GM12878 (cell line): Measurements from ENCODE around the gene GMPR2. TPM values are rescaled to one million over a fixed set of nuclear protein-coding genes. Genes with fewer than 3 reads are reported as not detected.

Experiments used
- BHLHE40 ChIP-seq, 2 experiments: fragments of 450-650 bp in 1 of 2; IDR thresholded peaks; 2 replicates each; pipeline ENCODE4 v1.6.1; 2011 to 2017; ENCODE audit warnings: low read depth in 2 of 2, borderline replicate concordance in 1 of 2, improper control_type of control experiment in 1 of 2, low read length in 1 of 2, mild to moderate bottlenecking in 1 of 2
- CBX3 ChIP-seq: fragments of 200-600 bp; sonication (generic); IDR thresholded peaks from 2 replicates; pipeline ENCODE4 v1.6.1; 2016; ENCODE audit warnings: low read depth, borderline replicate concordance
- CREB1 ChIP-seq: IDR thresholded peaks from 2 replicates; pipeline ENCODE4 v1.6.1; 2012; ENCODE audit warnings: low read depth, mild to moderate bottlenecking, inconsistent platforms
- ESRRA ChIP-seq: IDR thresholded peaks from 2 replicates; pipeline ENCODE4 v1.6.1; 2012; ENCODE audit warnings: mild to moderate bottlenecking, low read length, improper control_type of control experiment
- GABPA ChIP-seq: IDR thresholded peaks from 2 replicates; pipeline ENCODE4 v1.6.1; 2014; ENCODE audit warnings: antibody characterized with exemption, low read depth, mild to moderate bottlenecking, inconsistent platforms
- IKZF1 ChIP-seq: fragments of 450-650 bp; conservative IDR thresholded peaks from 2 replicates; pipeline ENCODE4 v1.6.1; 2017; ENCODE audit warnings: antibody characterized with exemption, mild to moderate bottlenecking
- JUND ChIP-seq: IDR thresholded peaks from 2 replicates; pipeline ENCODE4 v1.6.1; 2012; ENCODE audit warnings: low read depth, mild to moderate bottlenecking, low read length, improper control_type of control experiment, moderate library complexity
- NFXL1 ChIP-seq: fragments of 450-650 bp; IDR thresholded peaks from 2 replicates; pipeline ENCODE4 v1.6.1; 2017; ENCODE audit warnings: antibody characterized with exemption, mild to moderate bottlenecking, borderline replicate concordance
- NFYB ChIP-seq: IDR thresholded peaks from 2 replicates; pipeline ENCODE4 v1.6.1; 2011; ENCODE audit warnings: low read depth, mild to moderate bottlenecking, low read length, improper control_type of control experiment, moderate library complexity; ENCODE audit not compliant: insufficient read depth
- SMC3 ChIP-seq: IDR thresholded peaks from 2 replicates; pipeline ENCODE4 v1.6.1; 2011; ENCODE audit warnings: low read length, improper control_type of control experiment, borderline replicate concordance
- SRF ChIP-seq, 2 experiments: IDR thresholded peaks; 2 replicates each; pipeline ENCODE4 v1.6.1; 2011; ENCODE audit warnings: low read depth in 2 of 2, low read length in 2 of 2, mild to moderate bottlenecking in 1 of 2, moderate library complexity in 1 of 2
- STAT1 ChIP-seq: fragments of 450-650 bp; conservative IDR thresholded peaks from 2 replicates; pipeline ENCODE4 v1.6.1; 2014; ENCODE audit warnings: antibody characterized with exemption, mild to moderate bottlenecking
- ZNF217 ChIP-seq: fragments of 450-650 bp; IDR thresholded peaks from 2 replicates; pipeline ENCODE4 v1.6.1; 2017; ENCODE audit warnings: antibody characterized with exemption, mild to moderate bottlenecking
- ZSCAN29 ChIP-seq: fragments of 450-650 bp; IDR thresholded peaks from 2 replicates; pipeline ENCODE4 v1.6.1; 2017; ENCODE audit warnings: mild to moderate bottlenecking, moderate library complexity
- ZZZ3 ChIP-seq: IDR thresholded peaks from 2 replicates; pipeline ENCODE4 v1.6.1; 2011; ENCODE audit warnings: low read depth; ENCODE audit not compliant: control insufficient read depth, insufficient read length
- polyA plus RNA-seq, 11 experiments: library from polyadenylated mRNA; depleted of rRNA in 4 of 11; unstranded in 6 of 11; stranded (reverse) in 5 of 11; fragments of >200 nt; fragmentation: Nextera tagmentation in 4 of 11; fragmentation: Illumina TruSeq in 1 of 11; extraction: Ambion mirVana in 4 of 11; extraction: Trizol in 1 of 11; gene quantifications; 1 replicate in 1 of 11; 2 replicates in 10 of 11; pipeline versions ENCODE4 v1.2.1 to v1.2.3, GENCODE V29; 2011 to 2016; ENCODE audit warnings: inconsistent platforms in 2 of 11, missing spikeins in 2 of 11, low read depth in 1 of 11
- total RNA-seq, 4 experiments: library from RNA; depleted of rRNA in 3 of 4; stranded (reverse); fragments of >200 nt in 3 of 4; fragmentation: Illumina TruSeq in 1 of 4; extraction: Trizol in 1 of 4; gene quantifications; 2 replicates each; pipeline versions ENCODE4 v1.2.1 to v1.2.3, GENCODE V29; 2013 to 2021
- TF ChIP-seq, protein P1 (sequence below): fragments of 450-650 bp; IDR thresholded peaks from 2 replicates; pipeline ENCODE4 v1.6.1; 2017; ENCODE audit warnings: mild to moderate bottlenecking, low read depth, inconsistent platforms; ENCODE audit not compliant: poor library complexity, severe bottlenecking
- TF ChIP-seq, protein P2 (sequence below): IDR thresholded peaks from 2 replicates; pipeline ENCODE4 v1.6.1; 2011; ENCODE audit warnings: borderline replicate concordance, low read depth, mild to moderate bottlenecking, moderate library complexity, low read length; ENCODE audit not compliant: insufficient read depth, poor library complexity, severe bottlenecking
- TF ChIP-seq, protein P3 (sequence below): fragments of 150-350 bp; IDR thresholded peaks from 2 replicates; pipeline ENCODE4 v1.6.1; 2016; ENCODE audit warnings: low read depth, low read length
- TF ChIP-seq, protein P4 (sequence below): fragments of 150-350 bp; IDR thresholded peaks from 2 replicates; pipeline ENCODE4 v1.6.1; 2014; ENCODE audit warnings: mild to moderate bottlenecking, low read depth, low read length

Gene GMPR2
- total and polyA plus RNA-seq, 10 of the 15 experiments (the other 5 are each of a cell fraction or from before 2014, with no cell fraction given) = 55.1 to 80.3 (median 61.5) TPM

DNA sequence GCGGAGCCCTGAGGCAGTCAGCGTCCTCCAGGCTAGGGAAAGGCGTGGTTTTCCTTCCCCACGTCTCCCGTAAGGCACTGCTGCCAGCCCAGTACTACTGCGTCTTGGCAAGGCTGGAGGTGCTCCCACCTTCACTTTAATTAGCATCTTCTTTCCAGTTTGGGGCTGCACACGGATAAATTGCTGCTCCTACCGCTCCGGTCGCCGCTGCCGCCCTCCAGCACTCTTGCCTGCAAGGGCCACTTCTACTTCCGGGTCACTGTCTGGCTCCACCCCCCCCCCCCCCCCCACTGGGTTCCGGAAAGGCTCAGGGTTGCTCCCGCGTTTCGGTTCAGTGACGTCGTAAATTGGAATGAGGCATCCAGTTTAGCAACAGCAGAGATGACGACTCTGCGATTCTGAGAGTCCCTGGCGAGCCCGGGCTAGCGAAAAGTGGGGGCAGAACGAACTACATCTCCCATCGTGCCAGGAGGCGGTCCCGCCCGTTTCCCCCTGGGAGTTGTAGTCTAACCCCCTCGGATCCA, 546 bp upstream of the GMPR2 start, which contains the start of gene NEDD8 (continued):
- TF ChIP-seq CBX3 (no peak), ZSCAN29 (no peak), IKZF1 (peak; percentile 99), SMC3 (no peak), NFXL1 (no peak), ZNF217 (no peak), ESRRA (no peak), CREB1 (peak; percentile 91), GABPA (peak; percentile 91; the same call in 1 of the 2 replicates), SRF (IDR thresholded peaks at IDR 0.05; ENCODE audit: low read depth in 2 of 2, low read length in 2 of 2) (no peak), ZZZ3 (no peak), NFYB (no peak), JUND (no peak), STAT1 (no peak), BHLHE40 (IDR thresholded peaks at IDR 0.05; ENCODE audit: borderline replicate concordance in 1 of 2, low read depth in 2 of 2, low read length in 1 of 2) (no peak)
- TF ChIP-seq, protein P1, sequence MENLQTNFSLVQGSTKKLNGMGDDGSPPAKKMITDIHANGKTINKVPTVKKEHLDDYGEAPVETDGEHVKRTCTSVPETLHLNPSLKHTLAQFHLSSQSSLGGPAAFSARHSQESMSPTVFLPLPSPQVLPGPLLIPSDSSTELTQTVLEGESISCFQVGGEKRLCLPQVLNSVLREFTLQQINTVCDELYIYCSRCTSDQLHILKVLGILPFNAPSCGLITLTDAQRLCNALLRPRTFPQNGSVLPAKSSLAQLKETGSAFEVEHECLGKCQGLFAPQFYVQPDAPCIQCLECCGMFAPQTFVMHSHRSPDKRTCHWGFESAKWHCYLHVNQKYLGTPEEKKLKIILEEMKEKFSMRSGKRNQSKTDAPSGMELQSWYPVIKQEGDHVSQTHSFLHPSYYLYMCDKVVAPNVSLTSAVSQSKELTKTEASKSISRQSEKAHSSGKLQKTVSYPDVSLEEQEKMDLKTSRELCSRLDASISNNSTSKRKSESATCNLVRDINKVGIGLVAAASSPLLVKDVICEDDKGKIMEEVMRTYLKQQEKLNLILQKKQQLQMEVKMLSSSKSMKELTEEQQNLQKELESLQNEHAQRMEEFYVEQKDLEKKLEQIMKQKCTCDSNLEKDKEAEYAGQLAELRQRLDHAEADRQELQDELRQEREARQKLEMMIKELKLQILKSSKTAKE = no peak
- TF ChIP-seq, protein P2, sequence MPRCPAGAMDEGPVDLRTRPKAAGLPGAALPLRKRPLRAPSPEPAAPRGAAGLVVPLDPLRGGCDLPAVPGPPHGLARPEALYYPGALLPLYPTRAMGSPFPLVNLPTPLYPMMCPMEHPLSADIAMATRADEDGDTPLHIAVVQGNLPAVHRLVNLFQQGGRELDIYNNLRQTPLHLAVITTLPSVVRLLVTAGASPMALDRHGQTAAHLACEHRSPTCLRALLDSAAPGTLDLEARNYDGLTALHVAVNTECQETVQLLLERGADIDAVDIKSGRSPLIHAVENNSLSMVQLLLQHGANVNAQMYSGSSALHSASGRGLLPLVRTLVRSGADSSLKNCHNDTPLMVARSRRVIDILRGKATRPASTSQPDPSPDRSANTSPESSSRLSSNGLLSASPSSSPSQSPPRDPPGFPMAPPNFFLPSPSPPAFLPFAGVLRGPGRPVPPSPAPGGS = no peak
- TF ChIP-seq, protein P3, sequence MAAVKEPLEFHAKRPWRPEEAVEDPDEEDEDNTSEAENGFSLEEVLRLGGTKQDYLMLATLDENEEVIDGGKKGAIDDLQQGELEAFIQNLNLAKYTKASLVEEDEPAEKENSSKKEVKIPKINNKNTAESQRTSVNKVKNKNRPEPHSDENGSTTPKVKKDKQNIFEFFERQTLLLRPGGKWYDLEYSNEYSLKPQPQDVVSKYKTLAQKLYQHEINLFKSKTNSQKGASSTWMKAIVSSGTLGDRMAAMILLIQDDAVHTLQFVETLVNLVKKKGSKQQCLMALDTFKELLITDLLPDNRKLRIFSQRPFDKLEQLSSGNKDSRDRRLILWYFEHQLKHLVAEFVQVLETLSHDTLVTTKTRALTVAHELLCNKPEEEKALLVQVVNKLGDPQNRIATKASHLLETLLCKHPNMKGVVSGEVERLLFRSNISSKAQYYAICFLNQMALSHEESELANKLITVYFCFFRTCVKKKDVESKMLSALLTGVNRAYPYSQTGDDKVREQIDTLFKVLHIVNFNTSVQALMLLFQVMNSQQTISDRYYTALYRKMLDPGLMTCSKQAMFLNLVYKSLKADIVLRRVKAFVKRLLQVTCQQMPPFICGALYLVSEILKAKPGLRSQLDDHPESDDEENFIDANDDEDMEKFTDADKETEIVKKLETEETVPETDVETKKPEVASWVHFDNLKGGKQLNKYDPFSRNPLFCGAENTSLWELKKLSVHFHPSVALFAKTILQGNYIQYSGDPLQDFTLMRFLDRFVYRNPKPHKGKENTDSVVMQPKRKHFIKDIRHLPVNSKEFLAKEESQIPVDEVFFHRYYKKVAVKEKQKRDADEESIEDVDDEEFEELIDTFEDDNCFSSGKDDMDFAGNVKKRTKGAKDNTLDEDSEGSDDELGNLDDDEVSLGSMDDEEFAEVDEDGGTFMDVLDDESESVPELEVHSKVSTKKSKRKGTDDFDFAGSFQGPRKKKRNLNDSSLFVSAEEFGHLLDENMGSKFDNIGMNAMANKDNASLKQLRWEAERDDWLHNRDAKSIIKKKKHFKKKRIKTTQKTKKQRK = no peak
- TF ChIP-seq, protein P4, sequence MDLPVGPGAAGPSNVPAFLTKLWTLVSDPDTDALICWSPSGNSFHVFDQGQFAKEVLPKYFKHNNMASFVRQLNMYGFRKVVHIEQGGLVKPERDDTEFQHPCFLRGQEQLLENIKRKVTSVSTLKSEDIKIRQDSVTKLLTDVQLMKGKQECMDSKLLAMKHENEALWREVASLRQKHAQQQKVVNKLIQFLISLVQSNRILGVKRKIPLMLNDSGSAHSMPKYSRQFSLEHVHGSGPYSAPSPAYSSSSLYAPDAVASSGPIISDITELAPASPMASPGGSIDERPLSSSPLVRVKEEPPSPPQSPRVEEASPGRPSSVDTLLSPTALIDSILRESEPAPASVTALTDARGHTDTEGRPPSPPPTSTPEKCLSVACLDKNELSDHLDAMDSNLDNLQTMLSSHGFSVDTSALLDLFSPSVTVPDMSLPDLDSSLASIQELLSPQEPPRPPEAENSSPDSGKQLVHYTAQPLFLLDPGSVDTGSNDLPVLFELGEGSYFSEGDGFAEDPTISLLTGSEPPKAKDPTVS = no peak
